Measurements from ENCODE around the gene TMEM185B.

DNA sequence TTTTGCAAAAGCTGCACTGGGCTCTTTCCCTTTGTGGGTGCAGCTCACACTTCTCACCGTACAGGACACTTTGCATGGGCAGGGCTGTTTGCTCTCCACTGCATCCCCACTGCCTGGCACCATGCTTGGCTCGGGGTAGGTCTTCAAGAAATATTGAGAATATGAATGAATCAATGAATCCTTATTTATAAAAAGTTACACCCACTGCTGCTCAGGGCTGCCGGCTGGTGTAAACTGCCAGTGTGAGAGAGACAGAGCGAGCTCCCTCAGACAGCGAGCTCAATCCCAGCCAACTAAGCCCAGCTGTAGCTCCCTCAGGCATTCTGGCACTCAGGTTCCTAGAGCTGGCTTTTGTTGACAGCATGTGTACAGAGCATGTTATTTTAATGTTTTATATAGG is 3.4 kb downstream of the TMEM185B start:
- TF ChIP-seq, protein P1, sequence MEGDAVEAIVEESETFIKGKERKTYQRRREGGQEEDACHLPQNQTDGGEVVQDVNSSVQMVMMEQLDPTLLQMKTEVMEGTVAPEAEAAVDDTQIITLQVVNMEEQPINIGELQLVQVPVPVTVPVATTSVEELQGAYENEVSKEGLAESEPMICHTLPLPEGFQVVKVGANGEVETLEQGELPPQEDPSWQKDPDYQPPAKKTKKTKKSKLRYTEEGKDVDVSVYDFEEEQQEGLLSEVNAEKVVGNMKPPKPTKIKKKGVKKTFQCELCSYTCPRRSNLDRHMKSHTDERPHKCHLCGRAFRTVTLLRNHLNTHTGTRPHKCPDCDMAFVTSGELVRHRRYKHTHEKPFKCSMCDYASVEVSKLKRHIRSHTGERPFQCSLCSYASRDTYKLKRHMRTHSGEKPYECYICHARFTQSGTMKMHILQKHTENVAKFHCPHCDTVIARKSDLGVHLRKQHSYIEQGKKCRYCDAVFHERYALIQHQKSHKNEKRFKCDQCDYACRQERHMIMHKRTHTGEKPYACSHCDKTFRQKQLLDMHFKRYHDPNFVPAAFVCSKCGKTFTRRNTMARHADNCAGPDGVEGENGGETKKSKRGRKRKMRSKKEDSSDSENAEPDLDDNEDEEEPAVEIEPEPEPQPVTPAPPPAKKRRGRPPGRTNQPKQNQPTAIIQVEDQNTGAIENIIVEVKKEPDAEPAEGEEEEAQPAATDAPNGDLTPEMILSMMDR (IDR thresholded peaks at IDR 0.05; ENCODE audit: insufficient read depth, low read length, poor library complexity, severe bottlenecking): no peak
- no peak for TF ChIP-seq EZH2phosphoT487 (conservative IDR thresholded peaks at IDR 0.05; ENCODE audit: low read length)
